ES-I3 (cell line): ENCODE results near the gene CSTA.

Experiments
- H3K36me3 ChIP-seq: 2 replicates; pipeline ENCODE4 v1.6.1; 2013; ENCODE audit warnings: mild to moderate bottlenecking, low read length, control low read depth, moderate library complexity; ENCODE audit not compliant: insufficient read depth
- H3K4me1 ChIP-seq: 2 replicates; pipeline ENCODE4 v1.6.1; 2013; ENCODE audit warnings: mild to moderate bottlenecking, control low read depth, low read length; ENCODE audit not compliant: insufficient read depth
- H3K9ac ChIP-seq: 2 replicates; pipeline ENCODE4 v1.6.1; 2013; ENCODE audit warnings: low read depth, mild to moderate bottlenecking, low read length, moderate library complexity
- H3K9me3 ChIP-seq: 2 replicates; pipeline ENCODE4 v1.6.1; 2013; ENCODE audit warnings: mild to moderate bottlenecking, low read length, moderate library complexity; ENCODE audit not compliant: control insufficient read depth, insufficient read depth

CSTA gene, protein sequence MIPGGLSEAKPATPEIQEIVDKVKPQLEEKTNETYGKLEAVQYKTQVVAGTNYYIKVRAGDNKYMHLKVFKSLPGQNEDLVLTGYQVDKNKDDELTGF

GRCh38 chr3:122324871-122325323, at the start of gene CSTA:
CSTA (plus strand) TSS chr3:122325248; CDS start chr3:122325293, 45 bp downstream.
- Histone ChIP-seq H3K9me3 (0 out of 2 replicates have a peak, but pooled peaks cover 4% of the 10 kb centered on the region), H3K9ac (no peak within 1 kb of the TSS), H3K4me1 (no peaks in the 10 kb centered on the region), H3K36me3 (no peaks in the 10 kb centered on the region)

DNA sequence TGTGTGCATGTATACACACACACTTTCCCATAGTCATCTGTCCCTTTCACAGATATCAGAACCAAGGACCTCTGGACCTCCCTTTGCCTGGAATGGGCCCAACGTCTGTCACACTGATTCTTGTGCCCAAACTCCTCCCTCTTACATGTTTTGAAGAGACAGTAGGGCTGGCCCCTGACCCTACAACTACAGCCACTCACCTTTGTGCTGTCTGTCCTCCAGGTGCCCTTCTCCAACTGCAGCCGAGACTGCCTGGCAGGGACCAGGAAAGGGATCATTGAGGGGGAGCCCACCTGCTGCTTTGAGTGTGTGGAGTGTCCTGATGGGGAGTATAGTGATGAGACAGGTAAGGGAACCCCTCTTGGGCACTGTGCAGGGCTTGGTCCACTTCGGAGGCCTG, 43.2 kb upstream of the CSTA start:
- H3K4me1 ChIP-seq, result no peaks in the 10 kb centered on the region
- no peaks in the 10 kb centered on the region for H3K36me3 ChIP-seq
- H3K9me3 ChIP-seq, result no peaks in the 10 kb centered on the region
- H3K9ac ChIP-seq, result no peak overlapping the region

- Histone ChIP-seq H3K9ac (no peak overlapping the region), H3K9me3 (no peaks in the 10 kb centered on the region), H3K36me3 (no peaks in the 10 kb centered on the region), H3K4me1 (no peaks in the 10 kb centered on the region)
These were observed 41.1 kb upstream of the CSTA start for GRCh38 chr3:122283796-122284445.

DNA sequence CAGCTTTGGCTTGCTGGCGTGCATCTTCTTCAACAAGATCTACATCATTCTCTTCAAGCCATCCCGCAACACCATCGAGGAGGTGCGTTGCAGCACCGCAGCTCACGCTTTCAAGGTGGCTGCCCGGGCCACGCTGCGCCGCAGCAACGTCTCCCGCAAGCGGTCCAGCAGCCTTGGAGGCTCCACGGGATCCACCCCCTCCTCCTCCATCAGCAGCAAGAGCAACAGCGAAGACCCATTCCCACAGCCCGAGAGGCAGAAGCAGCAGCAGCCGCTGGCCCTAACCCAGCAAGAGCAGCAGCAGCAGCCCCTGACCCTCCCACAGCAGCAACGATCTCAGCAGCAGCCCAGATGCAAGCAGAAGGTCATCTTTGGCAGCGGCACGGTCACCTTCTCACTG, 40.6 kb upstream of the CSTA start:
- Histone ChIP-seq H3K9me3 (no peaks in the 10 kb centered on the region), H3K4me1 (no peaks in the 10 kb centered on the region), H3K9ac (no peak overlapping the region), H3K36me3 (no peaks in the 10 kb centered on the region)

GRCh38 chr3:122294359-122294758, 30.7 kb upstream of the CSTA start:
- H3K9me3 ChIP-seq, result no peaks in the 10 kb centered on the region
- H3K36me3 ChIP-seq, result no peaks in the 10 kb centered on the region
- H3K9ac ChIP-seq, result no peak overlapping the region
- no peaks in the 10 kb centered on the region for H3K4me1 ChIP-seq

DNA sequence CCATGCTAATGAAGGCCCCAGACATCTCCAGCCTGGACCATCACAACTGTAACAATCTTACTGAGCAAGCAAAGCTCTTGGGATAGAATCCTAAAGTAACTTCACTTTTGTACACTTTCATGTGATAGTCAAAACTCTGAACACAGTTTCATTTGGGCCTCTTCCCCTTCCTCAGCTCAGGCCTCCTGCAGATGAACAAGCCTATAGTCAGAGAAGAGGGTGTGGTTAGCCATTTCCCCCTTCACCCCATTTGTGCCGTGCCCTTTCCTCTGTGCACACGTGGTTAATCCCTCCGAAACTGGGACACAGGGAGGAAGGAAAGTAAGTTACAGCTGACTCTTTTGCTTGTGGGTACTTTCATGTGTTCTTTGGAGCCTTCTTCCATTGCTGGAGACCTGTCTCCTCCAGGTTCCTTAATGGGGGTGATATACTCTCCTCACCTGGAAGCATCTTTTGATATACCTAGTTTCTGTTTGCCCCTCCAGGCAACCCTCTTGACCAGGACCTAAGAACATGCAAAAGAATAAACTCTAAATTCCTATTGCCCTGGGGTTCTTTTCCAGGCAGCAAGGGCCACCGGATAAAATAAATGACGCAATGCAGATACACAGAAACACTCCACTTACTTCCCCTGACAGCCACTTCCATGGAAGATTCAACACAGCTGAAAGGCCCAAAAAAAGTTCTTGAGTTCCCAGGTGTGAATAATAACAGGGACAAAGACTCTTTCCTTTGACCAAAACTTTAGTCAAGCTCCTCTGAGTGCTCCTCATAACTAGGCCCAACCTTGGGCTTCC, 29.6 kb upstream of the CSTA start:
- Histone ChIP-seq H3K36me3 (no peaks in the 10 kb centered on the region), H3K4me1 (no peaks in the 10 kb centered on the region), H3K9ac (no peak overlapping the region), H3K9me3 (0 out of 2 replicates have a peak, but pooled peaks cover 4% of the 10 kb centered on the region)

DNA sequence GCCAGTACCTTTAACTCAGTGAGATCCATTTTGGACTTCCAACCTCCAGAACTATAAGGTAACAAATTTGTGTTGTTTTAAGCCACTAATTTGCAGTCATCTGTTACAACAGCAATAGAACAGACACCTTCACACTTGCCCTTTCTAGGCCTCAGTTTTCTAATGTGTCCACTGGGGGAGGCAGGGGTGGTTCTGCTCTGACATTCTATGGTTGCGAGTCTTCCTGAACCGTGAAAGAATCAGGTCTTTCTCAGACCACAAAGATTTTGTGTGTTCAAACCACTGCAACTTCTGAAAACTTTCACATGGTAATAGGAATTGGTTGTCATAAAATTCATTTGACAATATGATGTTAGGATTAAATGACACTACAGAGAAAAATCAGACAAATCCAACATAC, 26.8 kb upstream of the CSTA start:
- H3K9ac ChIP-seq, result no peak overlapping the region
- H3K4me1 ChIP-seq, result no peaks in the 10 kb centered on the region
- H3K36me3 ChIP-seq, result no peaks in the 10 kb centered on the region
- 0 out of 2 replicates have a peak, but pooled peaks cover 6% of the 10 kb centered on the region for H3K9me3 ChIP-seq

DNA sequence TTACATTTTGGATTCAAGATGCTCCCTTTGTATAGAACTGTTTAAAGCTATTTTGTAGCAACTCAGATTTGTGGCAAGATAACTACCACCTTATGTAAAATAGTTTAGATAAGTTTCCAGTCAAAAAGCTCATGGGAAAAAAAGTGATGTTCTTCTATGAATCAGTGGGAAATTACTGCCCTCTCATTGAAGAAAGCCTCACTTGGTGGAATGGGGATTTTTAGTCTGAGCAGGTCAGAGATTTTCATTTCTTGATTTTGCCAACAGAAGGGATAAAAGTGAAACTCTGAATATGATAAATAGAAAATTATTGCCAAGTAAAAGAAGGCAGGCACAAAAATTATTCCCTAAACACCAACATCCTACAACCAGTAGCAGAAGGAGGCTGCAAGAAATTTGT, 25.8 kb upstream of the CSTA start:
- Histone ChIP-seq H3K9me3 (0 out of 2 replicates have a peak, but pooled peaks cover 6% of the 10 kb centered on the region), H3K4me1 (no peaks in the 10 kb centered on the region), H3K9ac (no peak overlapping the region), H3K36me3 (no peaks in the 10 kb centered on the region)

GRCh38 chr3:122299872-122300460, 25.1 kb upstream of the CSTA start:
- Histone ChIP-seq H3K9ac (no peak overlapping the region), H3K36me3 (no peaks in the 10 kb centered on the region), H3K4me1 (no peaks in the 10 kb centered on the region), H3K9me3 (0 out of 2 replicates have a peak, but pooled peaks cover 6% of the 10 kb centered on the region)

- H3K9me3 ChIP-seq, result 0 out of 2 replicates have a peak, but pooled peaks cover 6% of the 10 kb centered on the region
- H3K9ac ChIP-seq, result no peak overlapping the region
- H3K36me3 ChIP-seq, result no peaks in the 10 kb centered on the region
These were observed 24.0 kb upstream of the CSTA start for GRCh38 chr3:122301063-122301462.

GRCh38 chr3:122305818-122306621, 19.0 kb upstream of the CSTA start:
- no peak overlapping the region for H3K9ac ChIP-seq
- H3K36me3 ChIP-seq, result no peaks in the 10 kb centered on the region
- no peaks in the 10 kb centered on the region for H3K4me1 ChIP-seq
- no peaks in the 10 kb centered on the region for H3K9me3 ChIP-seq

More at GRCh38 chr3:122301063-122301462, 24.0 kb upstream of the CSTA start:
- H3K4me1 ChIP-seq, result no peaks in the 10 kb centered on the region

GRCh38 chr3:122306622-122306953, 18.5 kb upstream of the CSTA start:
- H3K9ac ChIP-seq, result no peak overlapping the region
- H3K9me3 ChIP-seq, result no peaks in the 10 kb centered on the region
- H3K36me3 ChIP-seq, result no peaks in the 10 kb centered on the region
- no peaks in the 10 kb centered on the region for H3K4me1 ChIP-seq

DNA sequence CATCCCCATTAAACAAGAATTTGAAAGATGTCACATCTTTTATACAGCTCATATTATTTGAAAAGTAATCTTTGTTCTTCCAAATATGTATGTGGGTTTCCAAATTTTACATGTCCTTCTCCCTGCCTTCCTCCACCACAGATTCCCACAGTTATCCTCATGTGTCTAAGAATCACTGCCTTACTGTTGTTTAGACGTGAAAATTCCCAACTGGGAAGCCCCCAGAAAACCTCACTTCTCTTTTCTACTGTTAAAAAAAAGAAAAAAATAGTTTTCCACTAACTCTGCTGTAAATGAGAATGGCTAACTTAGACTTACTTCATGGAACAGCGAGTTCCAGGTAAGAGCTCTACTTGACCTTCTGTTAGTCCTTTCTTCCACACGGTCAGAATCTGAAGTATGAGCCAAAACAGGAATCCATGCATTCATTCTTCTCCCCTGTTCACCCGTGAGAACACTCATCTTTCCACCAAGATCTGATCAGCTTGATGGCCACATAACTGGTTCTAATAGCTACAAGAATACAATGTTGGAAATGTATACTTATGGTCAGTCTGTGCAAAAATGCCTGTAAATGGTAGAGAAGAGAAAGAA, 17.9 kb upstream of the CSTA start:
- H3K4me1 ChIP-seq, result no peaks in the 10 kb centered on the region
- no peak overlapping the region for H3K9ac ChIP-seq
- no peaks in the 10 kb centered on the region for H3K36me3 ChIP-seq
- H3K9me3 ChIP-seq, result no peaks in the 10 kb centered on the region

GRCh38 chr3:122307976-122308375, 17.1 kb upstream of the CSTA start:
- no peak overlapping the region for H3K9ac ChIP-seq
- H3K36me3 ChIP-seq, result no peaks in the 10 kb centered on the region

More at GRCh38 chr3:122307976-122308375, 17.1 kb upstream of the CSTA start:
- no peaks in the 10 kb centered on the region for H3K9me3 ChIP-seq
- H3K4me1 ChIP-seq, result no peaks in the 10 kb centered on the region
